ENCODE measurements around the gene IL34.

IL34 gene

DNA sequence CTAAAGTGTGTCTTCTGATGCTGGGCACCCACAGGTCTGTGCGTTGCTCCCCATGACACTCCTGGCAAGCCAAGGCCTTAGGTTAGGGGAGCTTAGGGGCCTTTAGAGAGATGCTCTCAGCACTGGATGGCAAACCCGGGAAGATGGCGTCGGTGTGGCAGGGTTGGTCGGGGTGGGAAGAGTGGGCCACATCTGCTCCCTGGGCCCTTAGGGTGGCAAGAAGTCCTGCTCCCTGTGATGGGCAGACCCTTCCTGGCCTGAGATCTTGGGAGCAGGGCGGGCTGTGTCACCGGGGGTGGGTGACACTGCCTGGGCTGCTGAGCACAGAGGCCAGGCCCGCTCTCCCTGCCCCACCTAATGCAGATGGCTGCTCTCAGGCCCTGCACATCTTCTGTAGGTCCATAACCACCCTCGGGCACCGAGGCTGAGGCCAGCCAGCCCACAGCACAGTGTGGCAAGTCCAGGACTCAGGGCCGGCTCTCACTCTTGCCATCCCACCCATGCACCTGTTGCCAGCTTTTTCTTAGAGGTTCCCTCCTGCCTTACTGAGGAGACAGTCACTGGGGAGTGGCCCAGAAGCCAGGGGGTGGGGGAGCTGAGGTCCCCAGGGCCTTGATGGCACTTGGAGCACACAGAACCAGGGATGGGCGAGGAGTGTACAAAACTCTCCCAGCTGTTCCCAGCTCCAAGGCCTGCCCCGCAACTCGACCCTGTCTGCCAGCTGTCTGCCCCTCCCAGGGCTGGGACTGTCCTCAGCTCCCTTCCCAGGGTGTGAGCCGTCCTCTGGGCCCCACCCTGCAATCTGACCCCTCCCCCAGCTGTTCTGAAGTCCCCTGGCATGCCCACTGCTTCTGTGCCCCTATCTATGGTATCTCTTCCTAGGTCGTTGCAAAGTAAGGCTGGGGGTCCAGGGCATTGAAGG, 43.9 kb downstream of the IL34 start:
- no peak for DNase-seq

DNA sequence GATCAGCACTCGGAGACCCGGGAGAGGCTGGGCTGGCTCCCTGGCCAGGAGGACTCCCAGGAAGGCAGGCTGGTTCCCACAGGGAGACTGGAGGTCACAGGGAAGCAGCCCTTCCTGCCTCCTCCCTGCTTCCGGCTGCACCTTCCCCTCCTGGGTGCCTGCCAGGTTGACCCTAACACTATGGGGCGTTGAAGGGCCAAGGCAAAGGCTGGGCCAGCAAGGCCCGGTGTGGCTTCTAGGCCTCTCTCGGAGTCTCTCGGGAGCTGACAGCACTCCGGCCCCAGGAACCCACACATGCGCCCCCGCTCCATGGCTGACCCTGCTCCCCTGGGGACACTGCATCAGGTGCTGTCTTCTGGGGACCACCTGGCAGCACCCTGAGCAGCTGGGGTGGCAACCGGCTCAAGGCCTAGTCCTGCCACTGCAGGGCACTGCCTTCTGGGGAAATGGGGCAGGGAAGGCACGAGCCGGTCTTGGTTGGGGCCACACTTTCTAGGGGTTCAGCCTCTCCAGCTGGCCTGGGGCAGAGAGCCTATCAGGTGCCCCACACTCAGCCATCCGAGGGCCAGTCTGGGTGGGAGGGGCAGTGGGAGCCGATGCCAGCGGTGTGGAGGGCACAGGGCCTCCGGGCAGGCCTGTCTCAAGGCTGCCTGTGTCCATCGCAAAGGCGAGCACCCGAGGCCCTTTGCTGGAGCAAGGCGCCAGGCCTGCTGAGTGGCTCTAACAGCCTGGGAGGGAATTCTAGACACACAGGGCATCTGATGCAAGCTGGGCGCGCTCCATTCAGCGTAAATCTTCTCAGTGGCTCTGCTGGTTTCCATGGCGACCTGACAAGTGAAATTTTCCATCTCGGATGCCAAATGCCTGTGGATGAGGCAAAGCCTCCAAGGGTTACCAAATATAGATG, 45.1 kb downstream of the IL34 start:
- DNase-seq, result peak; percentile 72 to 84

GRCh38 chr16:70692130-70692872, 45.9 kb downstream of the IL34 start:
- no peak for DNase-seq

GRCh38 chr16:70692873-70693671, 46.7 kb downstream of the IL34 start:
- DNase-seq, result peak in 1 of 2 experiments; percentile 6

DNA sequence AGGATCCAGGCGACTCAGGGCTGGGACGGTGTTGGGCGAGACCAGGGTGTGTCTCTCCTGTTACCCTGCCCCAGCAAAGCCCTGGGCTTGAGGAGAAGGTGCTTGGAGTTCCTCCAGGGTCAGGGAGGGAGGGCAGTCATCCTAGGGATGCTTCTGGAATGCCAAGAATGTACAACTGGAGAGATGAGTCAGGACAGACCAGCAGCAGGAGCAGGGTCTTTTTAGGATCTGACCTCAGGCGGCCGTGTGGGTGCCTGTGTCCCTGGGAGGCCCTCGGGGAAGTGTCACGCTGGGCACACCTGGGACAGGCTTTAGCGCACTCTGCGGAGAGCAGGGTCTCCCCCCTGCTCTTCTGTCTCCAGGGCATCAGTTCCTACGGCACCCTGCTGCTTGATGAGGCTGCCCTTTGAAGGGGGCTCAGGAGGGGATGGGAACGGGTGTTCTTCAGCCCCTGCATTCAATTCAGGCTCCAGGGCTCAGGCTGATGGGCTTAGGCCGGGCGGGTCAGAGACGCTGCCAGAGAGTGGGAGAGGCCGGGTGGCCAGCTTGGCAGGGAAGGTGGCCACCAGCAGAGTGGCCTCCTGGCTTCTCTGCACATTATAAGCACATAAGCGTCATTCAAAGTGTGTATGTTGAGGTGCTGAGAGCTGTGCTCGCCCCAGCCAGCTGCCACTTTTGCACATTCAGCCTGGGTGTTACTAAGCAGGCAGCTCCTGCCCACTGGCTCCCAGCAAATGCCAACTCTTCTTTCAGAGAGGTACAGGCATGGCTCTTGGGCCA, 47.9 kb downstream of the IL34 start:
- peak in 1 of 2 experiments; percentile 49 for DNase-seq

GRCh38 chr16:70694868-70695218, 48.5 kb downstream of the IL34 start:
- DNase-seq, result peak in 1 of 2 experiments; percentile 59

GRCh38 chr16:70695331-70696070, 49.1 kb downstream of the IL34 start:
- DNase-seq, result no peak

DNA sequence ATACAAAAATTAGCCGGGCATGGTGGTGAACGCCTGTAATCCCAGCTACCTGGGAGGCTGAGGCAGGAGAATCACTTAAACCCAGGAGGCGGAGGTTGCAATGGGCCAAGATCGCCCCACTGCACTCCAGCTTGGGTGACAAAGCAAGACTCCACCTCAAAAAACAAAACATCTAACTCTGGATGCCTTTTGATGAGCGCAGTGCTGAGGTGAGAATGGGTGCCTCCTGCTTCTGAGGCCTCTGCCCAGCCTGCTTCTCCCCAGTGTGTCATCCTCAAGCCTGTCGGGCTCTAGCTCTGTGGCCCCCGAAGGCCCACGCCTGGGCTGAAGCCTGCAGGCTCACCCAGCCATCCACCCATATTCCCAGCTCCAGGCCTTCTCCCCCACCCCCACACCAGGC, 50.0 kb downstream of the IL34 start:
- DNase-seq, result no peak

DNA sequence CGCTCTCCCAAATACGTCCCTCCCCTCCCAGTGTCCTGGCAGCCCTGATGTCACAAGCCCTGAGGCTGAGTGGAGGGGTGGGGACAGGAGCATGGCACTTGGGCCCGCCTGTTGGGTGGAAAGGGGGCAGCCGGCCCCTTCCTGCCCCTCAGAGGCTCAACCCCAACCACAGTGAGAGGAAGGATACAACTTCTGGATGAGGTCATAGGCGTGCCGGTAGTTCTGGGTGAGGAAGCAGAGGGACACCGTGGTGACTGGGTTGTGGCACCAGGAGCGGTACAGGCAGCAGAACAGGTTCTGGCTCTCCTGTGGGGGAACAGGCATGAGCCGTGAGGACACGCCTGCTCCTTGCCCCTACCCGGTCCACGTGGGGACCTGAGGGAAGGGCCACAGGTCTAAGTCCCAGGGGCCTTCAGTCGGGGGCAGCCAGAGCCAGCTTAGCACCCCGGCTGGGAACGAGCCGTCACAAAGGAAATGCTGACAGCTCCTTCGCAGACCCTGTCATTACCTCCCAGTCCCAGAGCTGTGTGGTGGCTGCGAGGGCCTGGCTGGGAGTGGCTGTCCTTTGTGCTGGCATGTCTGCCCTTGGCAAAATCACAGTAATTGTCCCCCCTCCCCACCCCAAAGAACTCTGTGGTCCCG, 50.7 kb downstream of the IL34 start:
- DNase-seq, result no peak

- DNase-seq, result no peak
Observed at GRCh38 chr16:70697594-70698170, 51.3 kb downstream of the IL34 start.

DNA sequence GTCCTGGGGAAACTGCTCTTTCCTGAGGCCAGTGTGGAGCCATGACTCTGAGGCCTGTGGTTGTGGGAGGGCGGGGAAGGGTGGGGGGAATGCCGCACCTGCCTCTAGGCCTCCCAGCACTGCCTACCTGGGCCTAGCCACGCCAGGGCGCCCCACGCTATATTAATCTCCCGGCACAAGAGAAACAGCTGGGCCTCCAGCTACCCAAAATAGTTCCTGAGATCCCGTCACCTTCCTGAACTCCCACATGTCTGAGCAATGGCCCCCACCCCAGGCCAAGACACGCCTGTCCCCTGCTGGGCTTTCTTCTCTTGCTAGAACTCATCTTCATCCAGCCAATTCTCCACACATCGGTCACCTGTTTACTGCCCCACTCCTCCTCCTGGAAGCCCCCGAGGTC, 52.5 kb downstream of the IL34 start:
- no peak for DNase-seq

- DNase-seq, result no peak
Observed at GRCh38 chr16:70699696-70700095, 53.3 kb downstream of the IL34 start.

DNA sequence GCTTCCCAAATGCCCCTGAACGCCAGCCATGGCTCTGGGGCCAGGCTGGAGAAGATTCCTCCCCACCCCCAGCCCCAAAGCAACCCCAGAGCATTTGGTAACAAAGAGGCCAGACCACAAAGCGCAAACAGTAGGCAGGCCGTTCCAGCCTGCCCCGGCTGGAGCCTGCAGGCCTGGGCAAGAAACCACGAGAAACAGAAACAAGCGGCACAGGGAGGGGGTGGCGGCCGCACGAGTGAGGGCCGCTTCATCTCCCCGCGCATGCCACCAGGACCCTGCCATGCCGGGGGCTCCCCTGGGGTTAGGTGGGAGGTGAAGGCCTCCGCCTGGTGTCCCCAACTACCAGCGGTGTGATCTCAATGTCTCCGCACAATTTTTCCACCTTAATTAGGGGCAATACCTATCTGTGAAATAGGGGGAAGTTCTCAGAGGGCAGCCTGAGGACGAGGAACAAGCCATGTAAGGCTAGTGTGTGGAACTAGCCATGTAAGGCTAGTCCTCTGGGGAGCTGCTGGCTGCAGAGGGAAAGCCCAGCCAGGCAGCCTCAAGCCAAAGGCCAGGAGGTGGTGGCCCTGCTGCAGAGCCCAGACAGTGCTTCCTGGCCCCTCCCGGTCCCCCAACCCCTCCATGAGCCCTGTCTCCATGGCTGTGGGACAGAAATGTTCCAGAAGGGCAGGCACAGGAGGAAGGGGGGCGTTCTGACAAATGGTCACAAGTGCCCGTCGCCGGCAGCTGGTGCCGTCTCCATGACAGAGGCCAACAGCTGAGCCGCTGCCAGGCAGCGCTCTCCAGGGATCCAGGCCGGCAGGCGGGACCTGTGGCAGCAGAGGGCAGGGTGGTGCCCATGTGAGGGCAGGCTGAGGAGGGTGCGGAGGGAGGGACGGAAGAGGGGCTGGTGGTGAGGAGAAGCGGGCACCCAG, 54.0 kb downstream of the IL34 start:
- DNase-seq, result peak in 1 of 2 experiments; percentile 9

DNA sequence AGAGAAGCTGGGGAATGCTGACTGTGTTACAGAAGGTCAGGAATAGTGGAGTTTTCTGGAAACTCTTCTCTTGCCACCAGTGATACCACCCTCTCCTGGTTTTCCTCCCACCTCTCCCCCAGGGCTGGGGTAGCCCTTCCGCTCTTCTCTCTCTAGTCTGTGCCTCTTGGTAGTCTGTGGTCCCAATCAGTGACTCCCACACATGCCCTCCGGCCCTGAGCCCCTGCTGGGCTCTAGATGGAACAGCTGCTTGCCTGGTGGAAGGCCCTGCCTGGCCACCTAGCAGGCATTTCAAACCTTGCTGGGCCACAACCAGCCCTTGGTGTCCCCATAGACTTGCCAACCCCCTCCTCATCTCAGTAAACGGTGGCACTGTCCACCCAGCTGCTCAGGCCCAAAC, 54.7 kb downstream of the IL34 start:
- DNase-seq, result no peak

- no peak for DNase-seq
Observed at GRCh38 chr16:70701596-70701995, 55.2 kb downstream of the IL34 start.

- no peak for DNase-seq
Observed at GRCh38 chr16:70701998-70702397, 55.6 kb downstream of the IL34 start.

GRCh38 chr16:70702624-70703023, 56.3 kb downstream of the IL34 start:
- DNase-seq, result no peak

GRCh38 chr16:70703041-70703834, 56.9 kb downstream of the IL34 start:
- peak; percentile 62 to 86 for DNase-seq

Measured in NCI-H446 (cell line).